ENCODE data around the gene PARD6G.
A peak's percentile ranks its signal among the peaks of the same experiment; 100 is the strongest.

The PARD6G gene

GRCh38 chr18:80247393-80247841 is at the start of gene PARD6G:
Gene PARD6G, minus strand, starts transcription at chr18:80247514. Its CDS starts 166 bp downstream, at chr18:80247348.
- peak; percentile 21 to 55 (median 38) for DNase-seq (ENCODE audit: low read depth in 2 of 3, low spot score in 1 of 3)

DNA sequence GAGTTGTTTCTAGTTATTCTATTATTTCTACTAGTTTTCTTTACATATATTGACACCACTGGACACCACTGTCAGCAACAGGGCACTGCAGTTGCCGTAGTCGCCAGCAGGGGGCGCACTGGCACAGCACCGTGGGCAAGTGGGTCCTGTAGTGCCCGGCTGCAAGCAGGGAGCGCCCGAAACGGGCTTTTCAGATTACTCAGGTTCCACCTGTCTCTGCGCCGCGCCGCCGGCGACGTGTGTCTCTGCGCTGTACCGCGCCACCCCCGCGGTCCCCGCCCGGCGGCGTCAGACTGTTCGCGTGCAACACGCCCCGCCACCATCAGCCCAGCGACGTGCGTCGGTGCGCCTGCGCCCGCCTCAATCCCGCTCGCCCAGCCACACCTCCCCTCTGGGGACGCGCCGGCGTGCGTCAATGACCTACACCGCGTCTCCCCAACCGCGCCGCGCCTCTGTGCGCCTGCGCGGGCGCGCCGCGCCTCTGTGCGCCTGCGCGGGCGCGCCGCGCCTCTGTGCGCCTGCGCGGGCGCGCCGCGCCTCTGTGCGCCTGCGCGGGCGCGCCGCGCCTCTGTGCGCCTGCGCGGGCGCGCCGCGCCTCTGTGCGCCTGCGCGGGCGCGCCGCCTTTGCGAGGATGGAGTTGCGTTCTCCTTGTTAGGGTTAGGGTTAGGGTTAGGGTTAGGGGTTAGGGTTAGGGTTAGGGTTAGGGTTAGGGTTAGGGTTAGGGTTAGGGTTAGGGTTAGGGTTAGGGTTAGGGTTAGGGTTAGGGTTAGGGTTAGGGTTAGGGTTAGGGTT is 15.1 kb upstream of the PARD6G start:
- peak in 2 of 3 donors; percentile 21 to 32 for DNase-seq (ENCODE audit: low read depth in 2 of 3, low spot score in 1 of 3)

- DNase-seq (ENCODE audit: low read depth in 2 of 3, low spot score in 1 of 3) = no peak
These were observed 12.3 kb upstream of the PARD6G start for GRCh38 chr18:80259610-80260009.

GRCh38 chr18:80258640-80259039 is 11.3 kb upstream of the PARD6G start:
- DNase-seq (ENCODE audit: low read depth in 2 of 3, low spot score in 1 of 3) = no peak

- DNase-seq (ENCODE audit: low read depth in 2 of 3, low spot score in 1 of 3) = peak; percentile 44 to 51 (median 49)
These were observed 10.5 kb upstream of the PARD6G start for GRCh38 chr18:80257579-80258543.

- DNase-seq (ENCODE audit: low read depth in 2 of 3, low spot score in 1 of 3) = no peak
These were observed 7.7 kb upstream of the PARD6G start for GRCh38 chr18:80254971-80255500.

DNA sequence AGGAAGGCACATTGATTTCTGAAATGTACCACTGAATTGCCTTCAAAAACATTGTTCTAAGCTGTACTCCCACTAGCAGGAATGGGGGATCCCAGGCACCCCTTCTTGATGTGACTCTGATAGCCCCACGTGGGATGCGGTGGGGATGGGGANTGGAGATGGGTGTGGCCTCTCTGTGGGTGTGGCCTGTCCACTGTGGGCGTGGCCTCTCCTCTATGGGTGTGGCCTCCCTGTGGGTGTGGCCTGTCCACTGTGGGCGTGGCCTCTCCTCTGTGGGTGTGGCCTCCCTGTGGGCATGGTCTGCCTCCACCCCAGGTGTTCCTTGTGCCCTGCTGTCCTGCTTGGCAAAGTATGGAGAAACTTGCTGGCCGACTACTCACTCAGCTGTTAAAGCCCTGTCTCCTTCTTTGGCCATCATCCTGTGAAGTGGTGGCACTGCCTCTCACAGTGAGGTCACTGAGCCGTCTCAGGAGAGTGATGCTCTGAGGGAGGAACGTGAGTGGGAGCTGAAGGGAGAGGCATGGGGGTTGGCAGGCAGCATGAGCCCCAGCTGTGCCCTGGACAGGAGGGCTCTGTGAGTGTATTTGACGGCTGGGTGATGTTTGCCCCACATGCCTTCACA is 6.7 kb upstream of the PARD6G start:
- DNase-seq (ENCODE audit: low read depth in 2 of 3, low spot score in 1 of 3) = peak in 2 of 3 donors; percentile 11 to 15

GRCh38 chr18:80253236-80253635 is 5.9 kb upstream of the PARD6G start:
- no peak for DNase-seq (ENCODE audit: low read depth in 2 of 3, low spot score in 1 of 3)

- no peak for DNase-seq (ENCODE audit: low read depth in 2 of 3, low spot score in 1 of 3)
These were observed 4.8 kb upstream of the PARD6G start for GRCh38 chr18:80252136-80252535.

DNA sequence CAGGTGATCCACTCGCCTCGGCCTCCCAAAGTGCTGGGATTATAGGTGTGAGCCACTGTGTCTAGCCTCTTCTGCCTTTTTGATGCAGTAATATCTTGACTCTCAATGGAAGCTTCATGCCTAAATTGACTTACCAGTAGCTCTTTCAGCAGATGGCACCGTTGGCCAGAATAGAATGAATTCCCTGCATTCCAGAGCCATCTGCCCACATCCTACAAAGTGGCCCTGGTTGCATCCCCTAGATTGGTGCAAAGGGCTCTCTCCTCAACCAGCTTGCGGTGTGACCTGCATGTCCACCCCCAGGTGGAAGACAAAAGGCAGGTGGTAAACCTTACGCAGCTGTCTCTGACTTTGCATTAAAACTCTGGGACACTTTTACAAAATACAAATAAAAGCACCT is 4.4 kb upstream of the PARD6G start:
- DNase-seq (ENCODE audit: low read depth in 2 of 3, low spot score in 1 of 3) = no peak

GRCh38 chr18:80250740-80251364 is 3.5 kb upstream of the PARD6G start:
- no peak for DNase-seq (ENCODE audit: low read depth in 2 of 3, low spot score in 1 of 3)

DNA sequence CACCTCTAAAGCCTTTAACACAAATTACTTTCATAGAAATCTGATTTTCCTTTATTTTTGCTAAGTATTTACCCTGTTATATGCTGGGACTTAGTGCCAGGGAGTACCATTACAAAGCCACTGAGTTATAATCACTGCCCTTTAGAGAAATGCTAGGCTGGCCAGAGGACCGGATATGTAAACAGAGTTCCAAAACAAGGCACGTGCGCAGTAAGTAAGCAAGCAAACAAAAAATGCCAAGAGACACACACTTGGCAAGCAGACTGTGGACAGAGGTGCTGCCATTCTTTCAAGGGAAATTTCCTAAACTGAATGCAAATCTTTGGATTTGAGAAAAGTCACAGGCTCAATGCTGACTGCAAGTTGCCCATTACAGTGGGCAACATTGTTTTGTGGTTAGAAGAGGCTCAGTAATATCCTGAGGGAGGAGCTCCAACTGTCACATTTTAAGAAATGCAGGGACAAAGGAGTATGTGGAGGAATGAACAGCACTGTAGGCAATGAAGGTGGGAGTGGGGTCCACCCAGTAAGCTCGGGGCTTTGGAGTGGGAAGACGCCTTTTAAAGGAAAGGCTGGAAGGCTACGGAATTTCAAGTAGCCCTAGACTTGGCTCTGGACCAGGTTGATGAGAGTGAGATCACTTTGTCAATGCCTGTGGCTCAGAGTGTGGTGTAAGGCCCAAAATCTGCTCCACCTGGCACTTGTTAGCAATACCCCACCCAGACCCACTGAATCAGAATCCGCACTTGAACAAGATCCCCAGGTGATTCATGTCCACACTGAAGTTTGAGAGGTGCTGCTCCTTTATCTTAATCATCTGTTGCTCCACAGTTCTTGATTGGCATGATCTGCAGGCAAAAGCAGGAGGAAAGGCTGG is 2.1 kb upstream of the PARD6G start:
- no peak for DNase-seq (ENCODE audit: low read depth in 2 of 3, low spot score in 1 of 3)

DNA sequence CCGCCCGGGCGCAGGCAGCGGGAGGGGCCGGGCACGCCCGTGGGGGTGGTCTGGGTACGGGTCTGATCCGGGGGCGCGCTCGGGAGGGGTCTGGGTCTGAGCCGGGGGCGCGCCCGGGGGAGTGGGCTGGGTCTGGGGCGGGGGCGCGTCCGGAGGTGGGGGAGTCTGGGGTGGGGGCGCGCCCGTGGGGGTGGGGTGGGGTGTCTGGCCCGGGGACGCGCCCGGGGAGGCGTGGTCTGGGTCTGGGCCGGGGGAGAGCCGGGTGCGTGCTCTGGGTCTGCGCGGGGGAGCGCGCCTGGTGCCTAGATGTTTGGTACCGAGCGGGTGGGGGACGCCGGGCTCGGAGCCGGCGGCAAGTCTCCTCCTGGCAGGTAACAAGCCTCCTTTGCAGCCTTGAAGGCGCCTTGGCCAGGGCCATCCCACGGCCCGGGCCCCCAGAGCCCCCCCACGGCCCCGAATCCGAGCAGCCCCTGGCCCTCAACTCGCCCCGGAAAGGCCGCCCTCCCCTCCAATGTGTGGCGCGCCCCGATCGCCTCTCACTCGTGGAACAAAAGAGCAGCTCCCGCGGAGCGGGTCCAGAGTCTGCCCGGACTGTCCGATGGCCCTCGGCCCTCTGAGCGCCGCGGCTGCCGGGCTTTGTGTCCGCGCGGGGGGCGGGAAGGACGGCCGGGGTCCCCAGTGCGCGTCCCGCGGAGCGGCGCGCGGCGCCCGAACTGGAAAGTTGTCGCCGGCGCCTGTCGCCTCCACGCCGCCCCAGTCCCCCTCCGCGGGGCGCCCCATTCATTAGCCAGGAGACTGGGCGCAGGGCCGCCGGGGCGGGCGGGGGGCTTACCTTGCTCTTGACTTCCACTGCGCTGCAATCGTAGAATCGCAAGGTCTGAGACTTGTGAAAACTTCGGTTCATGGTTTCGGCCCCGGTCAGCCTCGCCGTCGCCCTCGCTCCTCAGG is 595 bp downstream of the PARD6G start:
- DNase-seq (ENCODE audit: low read depth in 2 of 3, low spot score in 1 of 3) = no peak

DNA sequence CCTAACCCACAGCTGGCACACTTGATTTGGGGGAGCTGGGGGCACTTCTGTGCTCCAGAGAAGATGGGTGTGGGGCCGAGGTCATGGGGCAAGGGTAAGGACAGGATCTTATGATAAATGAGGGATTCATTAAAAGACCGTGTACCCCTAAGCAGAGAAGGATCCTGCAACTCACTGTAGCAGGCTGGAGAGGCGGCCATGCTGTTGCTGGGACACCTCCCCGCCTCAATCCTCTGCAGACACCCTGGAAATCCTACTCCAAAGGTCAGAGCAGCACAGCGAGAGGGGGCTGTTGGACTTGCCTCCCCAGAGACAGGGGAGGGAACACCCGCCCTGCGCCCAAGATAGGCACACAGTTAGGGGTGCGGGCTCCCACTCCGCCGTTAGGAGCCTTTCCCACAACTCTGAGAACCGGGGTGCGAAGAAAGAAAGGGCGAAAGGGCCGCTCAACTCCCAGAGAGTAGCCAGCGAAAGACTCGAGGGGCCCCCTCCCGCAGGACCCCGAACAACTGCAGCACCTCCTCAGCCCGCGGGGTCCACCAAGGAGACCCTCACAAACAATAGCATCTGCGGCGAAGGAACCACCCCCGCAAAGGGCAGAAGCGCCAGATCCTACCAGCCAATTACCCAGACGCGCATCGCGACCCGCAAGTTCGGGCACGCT is 1.4 kb downstream of the PARD6G start:
- DNase-seq (ENCODE audit: low read depth in 2 of 3, low spot score in 1 of 3) = no peak

GRCh38 chr18:80244956-80245730 is 2.2 kb downstream of the PARD6G start:
- DNase-seq (ENCODE audit: low read depth in 2 of 3, low spot score in 1 of 3) = no peak

DNA sequence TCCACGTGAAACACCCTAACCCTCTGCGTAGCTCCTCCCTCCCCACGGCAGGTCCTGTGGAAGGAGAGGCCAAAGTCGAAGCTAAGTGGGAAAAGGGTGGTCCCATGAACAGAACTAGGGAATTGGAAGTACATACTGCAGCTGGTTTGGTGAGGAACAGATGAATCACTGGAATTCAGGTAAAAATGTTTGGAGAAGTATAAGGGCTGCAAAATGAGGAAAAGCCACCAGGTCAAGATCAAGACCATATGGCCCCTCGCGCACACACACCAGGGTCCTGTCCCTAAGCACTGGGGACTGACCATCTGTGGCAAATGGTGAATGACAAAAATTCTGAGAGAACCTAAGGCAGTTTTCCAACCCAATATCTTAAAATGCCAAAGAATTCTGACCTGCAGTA is 3.1 kb downstream of the PARD6G start:
- no peak for DNase-seq (ENCODE audit: low read depth in 2 of 3, low spot score in 1 of 3)

DNA sequence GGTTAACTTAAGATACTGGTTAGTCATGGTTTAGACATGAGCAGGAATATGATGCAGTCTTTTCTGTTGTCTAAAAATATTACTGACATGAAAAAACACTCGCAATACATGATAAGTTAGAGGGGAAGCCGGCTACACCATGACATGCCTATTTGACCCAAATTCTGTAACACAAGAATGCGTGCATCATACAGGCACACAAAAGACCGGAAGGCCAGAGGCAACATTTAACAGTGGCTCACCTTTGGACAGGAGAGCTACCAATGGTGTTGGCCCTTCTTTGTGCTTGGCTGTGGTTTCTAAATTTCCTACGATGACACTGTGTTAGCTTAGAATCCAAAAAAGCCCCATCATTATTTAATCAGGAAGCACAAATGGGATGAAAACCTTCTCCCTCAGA is 4.1 kb downstream of the PARD6G start:
- DNase-seq (ENCODE audit: low read depth in 2 of 3, low spot score in 1 of 3) = no peak

Data from stimulated activated CD4-positive, alpha-beta T cell treated with anti-CD3 and anti-CD28 coated beads, Interleukin-12 subunit alpha, Interleukin-12 subunit beta, amount 100 ng/mL, for 48 hours (primary cell).